ENCODE data around the gene SPDYE17.
"Not testable (repeated sequence)": the region's sequence is repeated elsewhere in the genome, so short reads cannot be mapped to it uniquely, and the experiment has no call there.

SPDYE17 gene

GRCh38 chr7:76998764-76999450, 33.3 kb downstream of the SPDYE17 start:
- peak; percentile 7 for DNase-seq (ENCODE audit: low read depth)

- DNase-seq (ENCODE audit: low read depth) = no peak
These were observed 33.9 kb downstream of the SPDYE17 start for GRCh38 chr7:76998285-76998589.

GRCh38 chr7:76997381-76998284, 34.5 kb downstream of the SPDYE17 start:
- DNase-seq (ENCODE audit: low read depth) = peak; percentile 1

- DNase-seq (ENCODE audit: low read depth) = not testable (repeated sequence)
These were observed 35.2 kb downstream of the SPDYE17 start for GRCh38 chr7:76996932-76997331.

GRCh38 chr7:76994286-76994685, 37.9 kb downstream of the SPDYE17 start:
- not testable (repeated sequence) for DNase-seq (ENCODE audit: low read depth)

GRCh38 chr7:76993831-76994230, 38.3 kb downstream of the SPDYE17 start:
- not testable (repeated sequence) for DNase-seq (ENCODE audit: low read depth)

- not testable (repeated sequence) for DNase-seq (ENCODE audit: low read depth)
These were observed 39.3 kb downstream of the SPDYE17 start for GRCh38 chr7:76992871-76993270.

- DNase-seq (ENCODE audit: low read depth) = not testable (repeated sequence)
These were observed 40.0 kb downstream of the SPDYE17 start for GRCh38 chr7:76992204-76992603.

- not testable (repeated sequence) for DNase-seq (ENCODE audit: low read depth)
These were observed 42.0 kb downstream of the SPDYE17 start for GRCh38 chr7:76990202-76990601.

- not testable (repeated sequence) for DNase-seq (ENCODE audit: low read depth)
These were observed 46.0 kb downstream of the SPDYE17 start for GRCh38 chr7:76985924-76986717.

GRCh38 chr7:76984784-76985136, 47.4 kb downstream of the SPDYE17 start:
- DNase-seq (ENCODE audit: low read depth) = not testable (repeated sequence)

- not testable (repeated sequence) for DNase-seq (ENCODE audit: low read depth)
These were observed 48.0 kb downstream of the SPDYE17 start for GRCh38 chr7:76983937-76984783.

GRCh38 chr7:76983333-76983732, 48.8 kb downstream of the SPDYE17 start:
- DNase-seq (ENCODE audit: low read depth) = not testable (repeated sequence)

- not testable (repeated sequence) for DNase-seq (ENCODE audit: low read depth)
These were observed 49.7 kb downstream of the SPDYE17 start for GRCh38 chr7:76982501-76982900.

GRCh38 chr7:76981187-76981970, 50.8 kb downstream of the SPDYE17 start:
- not testable (repeated sequence) for DNase-seq (ENCODE audit: low read depth)

GRCh38 chr7:76980576-76980975, 51.6 kb downstream of the SPDYE17 start:
- not testable (repeated sequence) for DNase-seq (ENCODE audit: low read depth)

- not testable (repeated sequence) for DNase-seq (ENCODE audit: low read depth)
These were observed 54.3 kb downstream of the SPDYE17 start for GRCh38 chr7:76977761-76978367.

- DNase-seq (ENCODE audit: low read depth) = not testable (repeated sequence)
These were observed 57.2 kb downstream of the SPDYE17 start for GRCh38 chr7:76974793-76975579.

GRCh38 chr7:76974336-76974735, 57.8 kb downstream of the SPDYE17 start:
- not testable (repeated sequence) for DNase-seq (ENCODE audit: low read depth)

Measured in fibroblast of gingiva (primary cell).